Stimulated activated CD8-positive, alpha-beta memory T cell treated with anti-CD3 and anti-CD28 coated beads, Interleukin-12 subunit alpha, Interleukin-12 subunit beta, amount 100 ng/mL, for 24 hours (primary cell): ENCODE results near the gene ST6GAL1.
"Not testable (repeated sequence)": the region's sequence is repeated elsewhere in the genome, so short reads cannot be mapped to it uniquely, and the experiment has no call there.

Experiments used
- DNase-seq: peaks from one replicate; pipeline ENCODE4 v3.0.0-alpha.2; 2020; ENCODE audit errors: extremely low read depth

The ST6GAL1 gene

GRCh38 chr3:186994000-186994955, 64.0 kb downstream of the ST6GAL1 start:
- no peak for DNase-seq

- DNase-seq: no peak
Observed at GRCh38 chr3:186996356-186996755, 66.0 kb downstream of the ST6GAL1 start.

GRCh38 chr3:186997061-186997460, 66.7 kb downstream of the ST6GAL1 start:
- DNase-seq: no peak

GRCh38 chr3:186997473-186997939, 67.2 kb downstream of the ST6GAL1 start:
- no peak for DNase-seq

- DNase-seq: no peak
Observed at GRCh38 chr3:186998937-186999368, 68.6 kb downstream of the ST6GAL1 start.

- no peak for DNase-seq
Observed at GRCh38 chr3:187000711-187001151, 70.4 kb downstream of the ST6GAL1 start.

GRCh38 chr3:187002915-187003314, 72.6 kb downstream of the ST6GAL1 start:
- no peak for DNase-seq

- no peak for DNase-seq
Observed at GRCh38 chr3:187005827-187006481, 75.6 kb downstream of the ST6GAL1 start.

GRCh38 chr3:187006864-187007630, 76.7 kb downstream of the ST6GAL1 start:
- no peak for DNase-seq

- DNase-seq: not testable (repeated sequence)
Observed at GRCh38 chr3:187010382-187010781, 80.1 kb downstream of the ST6GAL1 start.

- no peak for DNase-seq
Observed at GRCh38 chr3:187011915-187012314, 81.6 kb downstream of the ST6GAL1 start.

GRCh38 chr3:187012609-187013051, 82.3 kb downstream of the ST6GAL1 start:
- no peak for DNase-seq

- no peak for DNase-seq
Observed at GRCh38 chr3:187013159-187013716, 82.9 kb downstream of the ST6GAL1 start.

- DNase-seq: no peak
Observed at GRCh38 chr3:187014417-187014864, 84.1 kb downstream of the ST6GAL1 start.

GRCh38 chr3:187015903-187016638, 85.7 kb downstream of the ST6GAL1 start:
- DNase-seq: no peak

- no peak for DNase-seq
Observed at GRCh38 chr3:187016639-187017345, 86.5 kb downstream of the ST6GAL1 start.

- no peak for DNase-seq
Observed at GRCh38 chr3:187017511-187018230, 87.3 kb downstream of the ST6GAL1 start.

- no peak for DNase-seq
Observed at GRCh38 chr3:187019542-187020072, 89.3 kb downstream of the ST6GAL1 start.

- no peak for DNase-seq
Observed at GRCh38 chr3:187020376-187020775, 90.0 kb downstream of the ST6GAL1 start.
